K562 (cell line): ENCODE results near the gene PTGIR.

Experiments
- CHD2 ChIP-seq: IDR thresholded peaks from 2 replicates; pipeline ENCODE4 v1.6.1; 2011; ENCODE audit warnings: low read depth, low read length
- CREM ChIP-seq: IDR thresholded peaks from 2 replicates; pipeline ENCODE4 v1.6.1; 2014; ENCODE audit warnings: antibody characterized with exemption, low read depth
- MEF2D ChIP-seq: conservative IDR thresholded peaks from 2 replicates; pipeline ENCODE4 v1.6.1; 2016; ENCODE audit warnings: low read depth, missing genetic modification characterization, missing compliant biosample characterization
- NFYB ChIP-seq: IDR thresholded peaks from 2 replicates; pipeline ENCODE4 v1.6.1; 2011; ENCODE audit warnings: mild to moderate bottlenecking, moderate library complexity; ENCODE audit not compliant: insufficient read length; ENCODE audit errors: extremely low read depth
- NRF1 ChIP-seq, 2 experiments: fragments of 450-650 bp; IDR thresholded peaks in 1 of 2; conservative IDR thresholded peaks in 1 of 2; 2 replicates each; pipeline ENCODE4 v1.6.1; 2014; ENCODE audit warnings: mild to moderate bottlenecking in 2 of 2
- YY1 ChIP-seq, 3 experiments: IDR thresholded peaks; 2 replicates each; pipeline ENCODE4 v1.6.1; 2011; ENCODE audit warnings: low read length in 2 of 3, mild to moderate bottlenecking in 2 of 3, moderate library complexity in 2 of 3, borderline replicate concordance in 1 of 3, control low read depth in 1 of 3, low read depth in 1 of 3; ENCODE audit not compliant: insufficient read depth in 3 of 3, insufficient replicate concordance in 2 of 3, control insufficient read depth in 1 of 3, insufficient read length in 1 of 3; ENCODE audit errors: extremely low read depth in 1 of 3
- TF ChIP-seq, protein P1 (sequence below): fragments of 150-350 bp; conservative IDR thresholded peaks from 2 replicates; pipeline ENCODE4 v1.6.1; 2014; ENCODE audit warnings: low read length
- TF ChIP-seq, protein P2 (sequence below), 3 experiments: IDR thresholded peaks in 2 of 3; conservative IDR thresholded peaks in 1 of 3; 2 replicates each; pipeline ENCODE4 v1.5.1; 2011 to 2012; ENCODE audit warnings: low read length in 3 of 3, mild to moderate bottlenecking in 3 of 3, control low read depth in 2 of 3, improper control_type of control experiment in 1 of 3, inconsistent platforms in 1 of 3, low read depth in 1 of 3, mixed read lengths in 1 of 3, moderate library complexity in 1 of 3; ENCODE audit not compliant: insufficient read depth in 2 of 3
- TF ChIP-seq, protein P3 (sequence below): sonication (generic); formaldehyde crosslinking; IDR thresholded peaks from 2 replicates; pipeline ENCODE4 v1.4.0; 2020; ENCODE audit warnings: mild to moderate bottlenecking, missing genetic modification reagents

DNA sequence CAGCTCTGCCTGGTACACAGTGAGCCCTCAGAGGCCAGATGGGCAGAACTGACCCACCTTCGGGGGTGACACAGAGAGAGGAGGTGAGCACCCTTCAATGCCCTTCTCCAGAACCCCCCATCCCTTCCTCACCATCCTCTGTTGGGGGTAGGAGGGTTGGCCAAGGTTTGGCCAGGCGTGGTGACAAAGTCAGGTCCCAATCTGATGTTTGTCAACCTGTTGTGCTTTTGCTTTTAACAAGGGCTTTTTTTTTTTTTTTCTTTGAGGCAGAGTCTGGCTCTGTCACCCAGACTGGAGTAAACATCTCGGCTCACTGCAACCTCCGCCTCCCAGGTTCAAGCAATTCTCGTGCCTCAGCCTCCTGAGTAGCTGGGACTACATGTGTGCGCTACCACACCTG is 7.3 kb downstream of the PTGIR start:
- no peak for TF ChIP-seq CREM
- TF ChIP-seq, protein P1, sequence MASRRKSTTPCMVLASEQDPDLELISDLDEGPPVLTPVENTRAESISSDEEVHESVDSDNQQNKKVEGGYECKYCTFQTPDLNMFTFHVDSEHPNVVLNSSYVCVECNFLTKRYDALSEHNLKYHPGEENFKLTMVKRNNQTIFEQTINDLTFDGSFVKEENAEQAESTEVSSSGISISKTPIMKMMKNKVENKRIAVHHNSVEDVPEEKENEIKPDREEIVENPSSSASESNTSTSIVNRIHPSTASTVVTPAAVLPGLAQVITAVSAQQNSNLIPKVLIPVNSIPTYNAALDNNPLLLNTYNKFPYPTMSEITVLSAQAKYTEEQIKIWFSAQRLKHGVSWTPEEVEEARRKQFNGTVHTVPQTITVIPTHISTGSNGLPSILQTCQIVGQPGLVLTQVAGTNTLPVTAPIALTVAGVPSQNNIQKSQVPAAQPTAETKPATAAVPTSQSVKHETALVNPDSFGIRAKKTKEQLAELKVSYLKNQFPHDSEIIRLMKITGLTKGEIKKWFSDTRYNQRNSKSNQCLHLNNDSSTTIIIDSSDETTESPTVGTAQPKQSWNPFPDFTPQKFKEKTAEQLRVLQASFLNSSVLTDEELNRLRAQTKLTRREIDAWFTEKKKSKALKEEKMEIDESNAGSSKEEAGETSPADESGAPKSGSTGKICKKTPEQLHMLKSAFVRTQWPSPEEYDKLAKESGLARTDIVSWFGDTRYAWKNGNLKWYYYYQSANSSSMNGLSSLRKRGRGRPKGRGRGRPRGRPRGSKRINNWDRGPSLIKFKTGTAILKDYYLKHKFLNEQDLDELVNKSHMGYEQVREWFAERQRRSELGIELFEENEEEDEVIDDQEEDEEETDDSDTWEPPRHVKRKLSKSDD, result no peak
- no peak for TF ChIP-seq MEF2D (tag)
- TF ChIP-seq, protein P2, sequence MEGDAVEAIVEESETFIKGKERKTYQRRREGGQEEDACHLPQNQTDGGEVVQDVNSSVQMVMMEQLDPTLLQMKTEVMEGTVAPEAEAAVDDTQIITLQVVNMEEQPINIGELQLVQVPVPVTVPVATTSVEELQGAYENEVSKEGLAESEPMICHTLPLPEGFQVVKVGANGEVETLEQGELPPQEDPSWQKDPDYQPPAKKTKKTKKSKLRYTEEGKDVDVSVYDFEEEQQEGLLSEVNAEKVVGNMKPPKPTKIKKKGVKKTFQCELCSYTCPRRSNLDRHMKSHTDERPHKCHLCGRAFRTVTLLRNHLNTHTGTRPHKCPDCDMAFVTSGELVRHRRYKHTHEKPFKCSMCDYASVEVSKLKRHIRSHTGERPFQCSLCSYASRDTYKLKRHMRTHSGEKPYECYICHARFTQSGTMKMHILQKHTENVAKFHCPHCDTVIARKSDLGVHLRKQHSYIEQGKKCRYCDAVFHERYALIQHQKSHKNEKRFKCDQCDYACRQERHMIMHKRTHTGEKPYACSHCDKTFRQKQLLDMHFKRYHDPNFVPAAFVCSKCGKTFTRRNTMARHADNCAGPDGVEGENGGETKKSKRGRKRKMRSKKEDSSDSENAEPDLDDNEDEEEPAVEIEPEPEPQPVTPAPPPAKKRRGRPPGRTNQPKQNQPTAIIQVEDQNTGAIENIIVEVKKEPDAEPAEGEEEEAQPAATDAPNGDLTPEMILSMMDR (IDR thresholded peaks at IDR 0.05 in 2 of 3, conservative IDR thresholded peaks at IDR 0.05 in 1 of 3; ENCODE audit: insufficient read depth in 2 of 3, low read depth in 1 of 3, low read length in 3 of 3), result no peak
- no peak for TF ChIP-seq NRF1 (conservative IDR thresholded peaks at IDR 0.05 in 1 of 2, IDR thresholded peaks at IDR 0.05 in 1 of 2)
- no peak for TF ChIP-seq NFYB
- TF ChIP-seq, protein P3, sequence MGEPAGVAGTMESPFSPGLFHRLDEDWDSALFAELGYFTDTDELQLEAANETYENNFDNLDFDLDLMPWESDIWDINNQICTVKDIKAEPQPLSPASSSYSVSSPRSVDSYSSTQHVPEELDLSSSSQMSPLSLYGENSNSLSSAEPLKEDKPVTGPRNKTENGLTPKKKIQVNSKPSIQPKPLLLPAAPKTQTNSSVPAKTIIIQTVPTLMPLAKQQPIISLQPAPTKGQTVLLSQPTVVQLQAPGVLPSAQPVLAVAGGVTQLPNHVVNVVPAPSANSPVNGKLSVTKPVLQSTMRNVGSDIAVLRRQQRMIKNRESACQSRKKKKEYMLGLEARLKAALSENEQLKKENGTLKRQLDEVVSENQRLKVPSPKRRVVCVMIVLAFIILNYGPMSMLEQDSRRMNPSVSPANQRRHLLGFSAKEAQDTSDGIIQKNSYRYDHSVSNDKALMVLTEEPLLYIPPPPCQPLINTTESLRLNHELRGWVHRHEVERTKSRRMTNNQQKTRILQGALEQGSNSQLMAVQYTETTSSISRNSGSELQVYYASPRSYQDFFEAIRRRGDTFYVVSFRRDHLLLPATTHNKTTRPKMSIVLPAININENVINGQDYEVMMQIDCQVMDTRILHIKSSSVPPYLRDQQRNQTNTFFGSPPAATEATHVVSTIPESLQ (CRISPR knock-in tag), result no peak
- TF ChIP-seq CHD2, result no peak
- TF ChIP-seq YY1 (IDR thresholded peaks at IDR 0.05; ENCODE audit: borderline replicate concordance in 1 of 3, control insufficient read depth in 1 of 3, extremely low read depth in 1 of 3, insufficient read depth in 3 of 3, insufficient read length in 1 of 3, insufficient replicate concordance in 2 of 3, low read depth in 1 of 3, low read length in 2 of 3), result no peak
